Left forelimb (tissue), 1 donor: Measurements from ENCODE around the gene TIFAB.

ENCODE experiments used
- DNase-seq: peaks from one replicate; pipeline ENCODE4 v3.0.0-alpha.2; 2018; ENCODE audit warnings: low spot score

The TIFAB gene

DNA sequence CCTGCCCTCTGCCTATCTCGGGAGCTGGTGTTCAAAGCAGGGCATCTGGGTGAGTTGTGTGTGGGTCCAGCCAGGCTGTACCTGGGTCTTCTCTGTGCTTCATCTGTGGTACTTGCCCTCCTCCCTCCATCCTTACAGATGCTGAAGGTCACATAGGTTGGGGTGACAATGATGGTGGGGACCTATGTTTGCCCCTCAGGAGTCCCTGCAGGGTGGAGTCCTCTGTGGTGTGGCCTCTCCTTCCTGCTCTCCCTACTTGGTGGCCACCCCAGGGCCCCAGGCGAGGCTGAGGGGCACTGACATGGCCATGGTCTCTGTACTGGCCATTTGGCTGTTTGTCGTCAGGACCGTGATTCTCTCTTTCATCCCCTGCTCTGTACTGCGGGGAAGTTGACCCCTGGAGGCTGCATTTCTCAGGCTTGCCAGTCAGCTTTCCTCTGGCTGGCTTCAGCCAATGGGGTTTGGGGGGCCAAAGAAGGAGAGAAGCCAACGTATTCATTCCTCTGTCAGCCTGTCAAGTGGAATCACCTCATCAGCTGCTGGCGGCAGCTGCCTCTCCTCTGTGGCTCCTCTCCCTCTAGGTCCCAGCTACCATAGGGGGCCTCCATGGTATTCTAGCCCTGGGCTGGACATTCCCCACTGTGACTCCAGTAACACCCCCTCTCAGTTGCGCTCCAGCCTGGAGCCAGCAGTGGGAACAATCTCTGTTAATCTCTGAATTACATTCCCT is 9.6 kb downstream of the TIFAB start:
- DNase-seq: peak; percentile 59

DNA sequence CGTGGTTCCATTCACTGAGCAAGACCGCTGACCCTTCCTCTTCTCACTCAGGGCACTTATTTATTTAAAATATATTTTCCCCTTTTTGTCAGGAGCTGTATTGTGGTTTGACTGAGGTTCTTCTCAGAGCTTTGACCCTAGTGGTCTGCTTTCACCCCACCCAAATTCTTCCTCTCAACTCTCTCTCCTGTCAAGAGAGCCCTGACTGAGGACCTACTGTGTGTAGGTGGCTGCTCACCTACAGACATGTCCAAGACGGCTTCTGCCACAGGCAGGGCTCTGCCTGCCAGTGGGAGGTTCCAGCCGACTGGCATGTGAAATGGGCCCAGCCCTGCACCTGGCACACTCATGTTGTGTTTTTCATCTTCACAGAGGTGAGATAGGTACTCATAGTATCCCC is 10.2 kb downstream of the TIFAB start:
- no peak for DNase-seq

DNA sequence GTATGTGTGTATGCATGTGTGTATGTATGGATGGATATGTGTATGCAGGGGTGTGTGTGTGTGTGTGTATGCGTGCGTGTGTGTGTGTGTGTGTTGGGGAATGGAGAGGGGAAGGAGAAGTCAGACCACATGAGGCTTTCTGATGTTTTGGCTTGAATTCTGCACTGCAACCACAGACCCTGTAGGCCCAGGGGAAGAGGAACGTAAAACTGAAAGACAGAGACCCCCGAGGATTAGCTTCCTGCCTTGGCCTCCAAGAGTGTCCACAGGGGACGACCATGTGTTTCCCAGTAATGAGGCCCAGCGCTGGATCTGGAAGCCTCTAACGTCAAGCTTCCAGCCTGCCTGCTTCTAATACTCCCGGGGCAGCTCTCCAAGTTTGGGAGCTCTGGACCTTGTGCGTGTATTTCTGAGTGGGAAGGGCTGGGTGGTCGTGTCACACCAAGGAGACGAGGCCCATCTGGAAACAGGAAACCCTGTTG is 10.8 kb downstream of the TIFAB start:
- peak; percentile 73 for DNase-seq

DNA sequence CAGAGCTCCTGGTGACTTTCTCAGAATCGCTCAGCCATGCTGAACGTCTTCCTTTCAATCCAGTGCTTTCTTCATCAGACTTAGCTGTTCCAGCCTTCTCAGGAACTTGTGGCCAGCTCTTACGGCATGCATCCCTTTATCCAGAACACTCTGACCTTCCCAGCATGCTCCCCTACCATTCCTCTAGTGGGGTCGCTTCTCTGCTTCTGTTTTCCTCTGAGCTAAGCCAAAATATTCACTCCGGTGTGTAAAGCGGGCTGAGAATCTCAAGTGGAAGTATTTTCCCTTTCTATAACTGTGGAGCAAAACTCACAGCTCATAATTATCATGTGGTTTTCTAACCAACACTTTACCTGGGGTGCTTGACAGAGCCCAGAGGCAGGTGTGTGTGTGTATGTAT is 11.2 kb downstream of the TIFAB start:
- peak; percentile 40 for DNase-seq

DNA sequence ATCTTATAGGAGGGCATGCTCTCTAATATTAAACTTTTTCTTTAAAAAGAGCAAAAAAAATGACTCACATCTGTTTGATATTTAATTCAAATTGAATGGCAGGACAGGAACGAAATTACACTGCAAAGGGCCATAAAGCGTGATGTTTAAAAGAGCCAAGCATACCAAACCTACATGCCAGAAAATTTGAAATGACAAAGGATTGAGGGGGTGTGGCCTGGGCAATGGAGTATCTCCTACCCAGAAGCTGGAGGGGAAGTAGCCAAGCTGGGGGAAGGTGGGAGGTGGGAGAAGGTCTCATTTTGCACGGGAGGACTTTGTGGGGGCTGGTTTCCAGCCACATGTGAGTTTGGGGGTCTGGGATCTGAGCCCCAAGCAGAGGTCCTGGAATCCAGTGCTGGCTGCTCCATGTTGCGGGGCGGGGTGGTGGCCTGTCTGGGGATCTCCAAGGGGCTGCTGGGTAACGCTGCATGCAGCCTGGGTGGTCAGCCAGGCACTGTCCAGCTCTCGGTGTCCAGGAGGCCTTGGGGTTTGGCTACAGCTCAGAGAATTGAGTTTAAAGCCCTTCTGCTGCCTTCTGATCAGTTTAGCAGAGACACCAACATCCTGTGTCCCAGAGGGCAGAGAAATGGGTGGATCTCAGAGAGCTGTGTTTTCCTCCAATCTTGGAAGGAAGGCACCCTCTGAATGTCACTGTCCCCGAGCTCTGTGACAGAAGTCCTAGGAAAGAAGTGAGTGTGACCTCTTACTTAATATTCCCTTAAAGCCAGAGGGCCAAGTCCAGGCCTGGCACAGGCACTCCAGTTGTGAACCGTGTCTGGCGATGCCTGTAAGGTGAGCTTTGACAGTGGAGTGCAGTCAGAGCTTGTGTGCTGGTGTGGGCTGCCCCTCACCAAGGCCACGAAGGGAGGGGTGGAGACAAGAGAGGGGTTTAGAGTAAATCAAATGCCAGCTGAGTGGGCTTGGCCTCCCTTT is 12.6 kb downstream of the TIFAB start:
- peak; percentile 73 for DNase-seq

DNA sequence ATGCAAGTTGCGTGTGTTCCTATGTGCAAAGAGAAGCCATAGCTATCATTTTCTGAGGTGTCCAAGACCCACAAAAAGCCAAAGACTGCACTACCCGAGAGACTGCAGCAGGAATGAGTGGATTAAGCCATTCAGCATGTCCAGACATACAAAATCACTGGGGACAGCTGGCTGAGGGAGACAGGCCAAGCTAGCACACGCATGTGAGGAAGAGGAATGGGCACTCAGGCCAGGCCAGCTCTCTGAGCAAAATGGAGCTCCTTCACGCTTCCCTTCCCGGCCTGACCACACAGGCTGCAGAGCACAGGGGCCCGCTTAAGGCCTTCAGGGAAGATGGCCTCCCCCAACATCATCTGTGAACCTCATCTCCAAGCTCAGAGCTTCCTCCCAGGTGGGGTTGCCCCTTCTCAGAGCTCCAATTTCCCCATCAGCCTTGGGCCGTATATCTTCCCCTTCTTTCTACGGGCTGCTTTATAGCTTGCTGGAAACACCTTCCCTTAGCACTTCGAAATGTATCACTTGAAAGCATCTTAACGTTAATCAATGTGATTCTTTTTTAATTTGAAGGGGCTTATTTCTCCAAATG is 13.4 kb downstream of the TIFAB start:
- DNase-seq: peak; percentile 63

DNA sequence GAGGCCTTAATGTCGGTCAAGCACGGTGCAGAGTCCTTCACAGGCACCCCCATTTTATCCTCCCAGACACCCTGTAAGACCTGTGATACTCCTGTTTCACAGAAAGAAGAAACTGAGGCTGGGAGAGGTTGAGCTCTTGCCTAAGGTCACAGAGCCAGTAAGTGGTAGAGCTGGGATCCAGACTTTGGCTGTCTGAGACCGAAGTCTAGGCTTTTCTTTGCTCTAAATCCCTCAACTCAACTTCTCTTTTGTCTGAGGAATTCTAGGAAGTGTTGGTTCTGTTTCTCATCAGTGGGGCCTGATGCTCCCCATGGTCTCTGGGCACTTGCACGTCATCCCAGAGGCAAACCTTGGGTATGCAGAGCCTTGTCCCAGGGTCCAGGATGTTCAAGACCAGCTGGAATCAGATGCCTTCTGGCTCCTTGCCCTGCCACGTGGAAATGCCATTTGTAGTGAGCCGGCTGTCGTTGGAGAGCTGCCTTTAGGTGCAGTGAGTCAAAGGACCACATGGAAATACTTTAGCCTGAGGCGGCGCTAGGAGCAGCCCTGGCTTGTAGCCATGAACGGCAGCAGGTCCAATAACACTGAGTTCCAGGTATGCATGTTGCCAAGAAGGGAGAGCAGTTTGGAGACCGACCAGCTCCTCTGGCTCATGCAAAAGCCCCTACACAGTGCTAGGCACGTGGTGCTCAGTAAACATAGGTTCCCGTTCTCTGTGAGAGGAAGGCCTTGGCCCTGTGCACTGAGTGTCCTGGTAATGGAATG is 14.2 kb downstream of the TIFAB start:
- peak; percentile 84 for DNase-seq

DNA sequence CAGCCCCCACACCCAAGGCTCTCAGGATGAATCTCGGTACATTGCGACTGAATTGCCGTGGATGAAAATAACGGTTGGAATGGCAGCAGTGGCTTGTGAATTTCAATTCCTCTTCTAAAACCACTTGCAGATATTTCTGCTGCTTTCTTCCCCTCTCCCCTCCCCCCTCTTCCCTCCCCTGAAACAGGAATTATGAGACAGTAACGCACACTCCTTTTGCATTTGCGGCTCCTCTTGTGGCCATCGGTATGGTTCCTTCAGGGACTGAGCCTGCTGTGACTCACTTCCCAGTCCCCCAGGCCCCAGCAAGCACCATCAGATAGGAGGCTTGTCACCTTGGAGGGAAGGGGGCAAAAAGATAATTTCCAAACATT is 14.7 kb downstream of the TIFAB start:
- DNase-seq: peak; percentile 55

DNA sequence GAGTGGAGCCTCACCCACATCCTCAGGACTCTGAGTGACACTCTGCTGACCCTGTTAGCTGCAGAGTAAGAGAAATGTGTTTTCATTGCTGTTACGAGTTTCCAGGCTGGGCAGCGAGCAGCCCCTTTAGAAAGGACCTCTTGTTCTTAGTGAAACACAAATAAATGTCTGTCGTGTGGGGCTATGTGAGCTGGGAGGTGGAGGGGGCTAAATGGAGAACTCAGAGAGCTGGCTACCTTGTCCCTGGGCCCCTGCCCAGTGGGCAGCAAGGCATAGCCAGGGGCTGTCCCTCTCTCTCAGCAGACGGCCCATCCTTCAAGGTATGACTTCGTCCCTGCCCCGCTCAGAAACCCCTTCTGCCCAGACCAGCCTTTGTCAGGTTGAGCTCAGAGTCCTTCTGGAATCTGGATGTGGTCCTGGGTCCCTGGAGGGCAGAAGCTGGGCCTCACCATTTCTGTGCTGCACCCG is 15.2 kb downstream of the TIFAB start:
- DNase-seq: no peak

DNA sequence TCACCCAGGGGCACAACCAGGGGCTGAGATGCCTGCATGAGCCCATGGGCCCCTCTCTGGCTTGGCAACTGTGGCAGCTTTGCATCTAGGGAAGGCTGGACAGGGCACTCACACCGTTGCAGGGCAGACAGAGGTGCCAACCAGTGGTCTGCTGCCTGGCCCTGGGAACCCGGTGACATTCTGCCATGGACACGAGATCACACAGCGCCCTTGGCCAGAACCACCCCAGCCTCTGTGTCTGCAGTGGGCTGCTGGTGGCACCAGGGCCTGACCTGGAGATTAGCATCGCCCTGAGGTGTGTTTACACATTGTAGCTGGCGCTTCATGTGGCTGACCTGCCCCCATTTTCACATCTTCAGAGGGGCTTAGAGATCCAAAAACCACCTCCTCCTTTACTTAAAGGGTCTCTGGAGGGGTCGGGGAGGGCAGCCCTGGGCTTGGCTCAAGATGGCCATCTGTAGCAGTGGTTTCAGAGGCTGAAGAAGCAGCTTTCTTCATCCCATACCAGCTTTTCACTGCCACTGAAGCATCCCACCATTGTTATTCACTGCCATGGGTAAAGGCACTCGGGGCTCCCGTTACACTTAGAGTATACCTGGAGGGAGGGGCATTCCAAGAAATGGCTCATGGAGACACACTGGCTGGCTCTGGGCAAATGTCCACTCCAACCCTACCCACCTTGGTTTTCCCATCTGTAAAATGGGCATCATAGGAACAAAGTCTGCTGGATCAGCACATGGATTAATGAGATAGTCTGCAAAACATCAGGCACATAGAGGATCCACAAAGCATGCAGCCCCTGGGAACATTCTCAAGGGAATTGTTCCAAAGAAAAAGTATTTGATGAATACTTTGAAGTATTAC is 16.5 kb downstream of the TIFAB start:
- peak; percentile 56 for DNase-seq

DNA sequence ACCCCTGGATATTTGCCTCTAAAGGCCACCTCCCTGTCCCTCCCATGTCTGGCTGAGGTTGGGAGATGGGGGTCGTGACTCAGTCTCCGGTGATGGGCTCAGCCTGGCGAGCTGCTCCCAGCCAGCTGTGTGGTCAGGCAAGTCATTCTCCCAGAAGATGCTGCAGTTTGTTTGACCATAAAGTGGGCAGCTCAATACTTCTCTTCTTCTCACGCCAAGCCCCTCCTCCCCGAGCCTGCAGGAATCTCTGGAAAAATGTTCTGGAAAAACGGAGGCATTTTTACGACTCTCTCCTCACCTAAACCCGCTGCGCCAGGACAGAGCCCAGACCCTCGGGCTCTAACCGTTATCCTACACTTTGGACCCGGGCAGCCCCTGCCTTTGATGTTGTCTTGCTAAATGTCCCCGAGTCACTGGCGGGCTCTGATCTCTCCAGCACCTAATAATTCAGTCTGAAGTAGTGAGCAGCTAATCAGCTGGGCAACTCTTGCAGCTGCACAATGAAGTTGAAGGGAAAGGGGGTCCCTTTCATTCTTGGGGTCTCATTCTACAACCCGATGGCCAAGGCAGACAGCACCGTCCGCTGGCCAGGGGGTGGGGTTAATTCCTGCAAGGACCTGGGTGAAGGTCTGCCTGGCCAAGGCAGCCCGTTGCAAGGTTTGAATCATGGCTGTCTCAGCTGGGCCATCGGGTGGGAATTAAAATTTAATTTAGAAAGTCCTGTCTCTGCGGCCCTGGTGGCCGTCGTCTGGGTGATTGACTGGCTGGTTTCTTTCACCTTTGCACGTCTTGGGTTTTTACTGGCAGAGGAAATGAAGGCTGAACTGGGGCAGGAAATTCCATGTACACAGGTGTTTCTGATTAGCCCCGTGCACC is 17.3 kb downstream of the TIFAB start:
- peak; percentile 53 for DNase-seq

DNA sequence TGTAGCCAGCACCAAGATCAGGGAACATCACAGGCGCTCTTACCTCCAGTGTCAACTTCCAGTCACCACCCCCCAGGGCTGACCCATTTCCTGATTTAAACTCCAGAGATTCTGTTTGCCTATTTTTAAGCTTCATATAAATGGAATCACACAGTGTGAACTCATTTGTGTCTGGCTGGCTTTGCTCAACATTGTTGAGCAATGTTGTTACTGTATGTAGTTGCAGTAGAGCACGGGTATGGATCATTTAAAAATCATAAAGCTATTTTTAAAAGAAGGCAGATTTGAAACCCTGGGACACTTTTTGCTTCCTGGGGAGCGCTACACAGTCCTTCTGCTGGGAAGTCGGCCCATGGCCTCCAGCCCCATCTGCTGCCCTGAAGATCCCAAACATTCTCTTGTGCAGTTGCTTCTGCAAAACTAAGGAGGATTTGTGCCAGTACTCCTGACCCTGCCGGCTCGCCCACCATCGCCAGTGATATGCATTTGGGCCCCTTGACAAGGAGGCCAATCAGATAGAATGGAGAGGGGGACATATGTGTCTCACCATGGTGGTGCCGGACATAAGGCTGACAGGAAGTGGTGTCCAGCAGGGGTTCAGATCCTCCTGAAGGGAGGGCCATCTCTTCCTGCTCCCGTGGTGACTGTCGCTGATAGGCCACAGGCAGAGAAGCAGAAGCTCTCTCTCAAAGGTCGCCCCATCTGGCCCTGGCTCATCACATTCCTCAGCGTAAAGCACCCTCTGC is 18.3 kb downstream of the TIFAB start:
- DNase-seq: peak; percentile 64

DNA sequence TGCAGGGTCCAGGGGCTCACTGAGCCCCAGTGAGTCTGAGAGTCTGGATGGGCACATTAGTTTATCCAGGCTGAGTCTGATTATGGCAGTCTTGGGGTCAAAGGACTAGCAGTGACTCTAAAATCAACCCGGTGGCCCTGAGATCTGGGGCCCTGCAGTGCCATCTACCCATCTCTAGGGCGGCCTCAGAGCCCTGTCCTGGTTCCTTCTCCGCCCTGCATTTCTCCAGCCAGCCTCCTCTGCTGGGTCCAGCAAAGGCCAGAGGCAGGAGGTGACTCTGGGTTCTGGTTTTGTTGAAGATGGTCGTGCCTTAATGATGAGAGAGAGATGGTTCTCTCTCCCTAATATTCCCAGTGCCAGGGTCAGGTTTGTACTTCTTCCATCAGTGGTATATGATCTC is 20.0 kb downstream of the TIFAB start:
- no peak for DNase-seq

DNA sequence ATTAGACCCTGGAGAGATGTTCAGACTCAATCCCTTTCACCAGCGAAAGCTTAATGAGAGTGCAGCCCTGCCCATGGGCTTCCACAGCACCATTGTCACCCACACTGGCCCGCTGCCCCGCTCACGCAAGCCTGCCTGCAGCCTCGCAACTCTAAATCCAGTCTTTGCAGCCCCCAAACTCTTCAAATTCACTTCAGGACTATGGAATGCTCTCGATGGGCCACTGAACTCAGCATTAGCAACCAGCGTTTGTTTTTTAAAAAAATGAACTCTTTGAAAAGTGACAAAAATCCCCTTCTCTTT is 22.1 kb downstream of the TIFAB start:
- no peak for DNase-seq

DNA sequence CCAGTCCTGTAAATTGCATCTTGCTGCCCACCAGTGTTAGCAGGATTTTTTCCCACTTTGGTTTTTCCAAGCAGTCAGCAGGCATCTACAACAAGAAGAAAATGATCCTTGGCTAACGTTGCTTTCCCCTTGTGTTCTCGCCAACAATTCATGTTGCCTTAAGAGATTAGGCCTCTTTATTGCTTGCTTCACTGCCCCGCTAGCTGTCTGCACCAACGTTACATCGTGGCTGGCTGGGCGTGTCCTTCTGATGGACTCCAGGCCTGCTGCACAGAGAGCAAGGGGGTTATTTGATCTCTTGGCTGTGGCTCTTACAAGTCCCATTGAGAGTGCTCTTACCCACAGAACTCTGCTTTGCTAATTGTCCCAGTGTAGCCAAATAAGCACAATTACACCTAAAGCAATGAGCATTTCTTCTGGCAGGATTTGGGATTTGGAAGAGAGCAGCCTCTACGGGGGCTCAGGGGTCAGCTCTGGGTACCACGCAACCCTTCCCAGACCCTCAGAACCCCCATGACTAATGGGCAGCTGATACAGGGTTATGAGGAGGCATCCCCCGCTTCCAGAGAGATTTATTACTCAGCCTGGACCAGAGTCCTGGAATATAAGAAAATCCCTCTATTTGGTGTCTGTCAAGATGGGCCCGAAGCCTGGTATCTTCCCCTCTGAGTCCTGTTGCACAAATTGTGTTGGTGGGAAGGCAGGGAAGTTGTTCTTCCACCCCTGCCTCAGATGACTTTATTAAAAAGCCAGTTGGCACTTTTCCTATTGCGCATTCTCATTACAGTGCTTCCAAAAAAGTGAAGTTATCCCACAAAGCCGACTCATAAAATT is 22.6 kb downstream of the TIFAB start:
- no peak for DNase-seq

DNA sequence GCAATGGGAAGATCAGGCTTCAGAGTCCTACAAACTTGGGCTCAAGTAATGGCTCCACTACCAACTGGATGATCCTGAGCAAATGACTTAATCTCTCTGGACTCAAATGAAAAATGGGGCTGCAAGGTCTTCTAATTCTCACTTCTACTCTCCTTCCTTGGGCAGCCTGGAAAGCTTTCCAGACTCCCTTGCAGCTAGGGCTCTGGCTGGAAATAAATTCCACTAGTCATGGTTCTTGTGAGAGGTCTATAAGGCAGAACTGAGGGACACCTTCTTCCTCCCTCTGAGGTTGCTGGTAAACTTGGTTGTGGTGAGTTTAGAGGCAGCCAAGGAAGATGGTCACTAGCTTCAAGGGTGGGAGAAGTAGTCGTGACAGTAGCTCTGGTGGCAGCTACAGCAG is 23.6 kb downstream of the TIFAB start:
- DNase-seq: no peak

DNA sequence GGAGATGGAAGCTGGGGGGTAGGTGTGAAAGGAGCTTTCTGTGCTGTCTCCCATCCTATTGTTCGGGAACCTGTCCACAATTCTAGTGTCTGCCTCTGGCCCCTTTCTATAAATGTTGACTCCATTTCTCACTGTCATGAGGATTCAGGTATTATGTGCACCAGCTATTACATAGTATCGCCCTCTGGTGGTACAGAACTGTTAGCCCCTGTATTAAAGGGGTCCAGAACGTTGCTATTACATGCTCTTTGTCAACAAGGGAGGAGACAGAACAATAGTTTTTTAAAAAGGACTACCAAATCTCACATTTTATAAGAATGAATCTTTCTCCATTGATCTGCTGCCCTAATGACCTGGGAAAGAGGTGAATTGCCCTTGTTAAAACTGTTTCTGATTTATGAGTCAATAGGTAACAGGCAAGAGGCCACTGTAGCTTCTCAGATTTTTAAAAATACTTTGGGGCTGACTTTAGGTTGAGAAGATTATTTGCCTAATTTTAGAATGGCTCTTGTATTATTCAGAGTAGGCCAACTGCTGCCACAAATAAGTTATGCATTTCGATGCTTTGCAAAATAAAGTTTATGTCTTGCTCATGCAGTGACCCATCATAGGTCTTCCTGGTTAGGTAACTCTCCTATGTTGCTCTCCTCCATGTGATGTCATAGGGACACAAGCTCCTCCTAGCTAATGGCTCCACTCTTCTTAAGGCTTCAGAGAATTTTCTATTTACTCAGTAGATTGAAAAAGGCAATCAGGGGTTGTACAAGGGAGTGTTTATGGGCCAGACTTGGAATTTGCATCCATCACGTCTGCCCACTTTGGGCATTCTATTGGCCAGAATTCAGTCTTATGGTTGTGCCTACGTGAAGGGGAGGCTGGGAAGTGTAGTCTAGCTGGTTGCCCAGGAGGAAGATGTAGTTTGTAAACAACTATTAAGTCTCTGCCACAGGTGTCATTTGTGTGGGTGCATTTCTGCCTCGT is 25.8 kb downstream of the TIFAB start:
- DNase-seq: no peak
